Esophagus muscularis mucosa (tissue), 4 donors: ENCODE results near the gene LOXL3. TPM values are rescaled to one million over a fixed set of nuclear protein-coding genes. Genes with fewer than 3 reads are reported as not detected.
"Not testable (repeated sequence)": the region's sequence is repeated elsewhere in the genome, so short reads cannot be mapped to it uniquely, and the experiment has no call there.

Experiments used
- DNase-seq: peaks from one replicate; pipeline ENCODE4 v3.0.0-alpha.2; 2017; ENCODE audit errors: extremely low spot score
- H3K27ac ChIP-seq, 4 donors: fragments of 200-600 bp; sonication (generic); replicated peaks in 1 of 4; 1 replicate in 3 of 4; 2 replicates in 1 of 4; pipeline ENCODE4 v1.5.1; 2016 to 2019; ENCODE audit warnings: mild to moderate bottlenecking in 1 of 4
- H3K27me3 ChIP-seq, 4 donors: fragments of 200-600 bp; sonication (generic); one replicate each; pipeline versions ENCODE4 v1.5.1 to v1.6.0; 2016 to 2019
- H3K36me3 ChIP-seq, 4 donors: fragments of 200-600 bp; sonication (generic); one replicate each; pipeline ENCODE4 v1.5.1; 2016 to 2019
- H3K4me1 ChIP-seq, 4 donors: fragments of 200-600 bp; sonication (generic); one replicate each; pipeline ENCODE4 v1.5.1; 2016 to 2019
- H3K4me3 ChIP-seq, 4 donors: fragments of 200-600 bp; sonication (generic); 1 replicate in 2 of 4; 2 replicates in 2 of 4; pipeline ENCODE4 v1.5.1; 2016 to 2019; ENCODE audit warnings: mild to moderate bottlenecking in 4 of 4, moderate library complexity in 1 of 4
- H3K9me3 ChIP-seq, 4 donors: fragments of 200-600 bp; sonication (generic); 1 replicate in 3 of 4; 2 replicates in 1 of 4; pipeline ENCODE4 v1.5.1; 2016 to 2019
- EP300 ChIP-seq: sonication (generic); formaldehyde crosslinking; IDR thresholded peaks from one replicate; pipeline ENCODE4 v1.6.1; 2017; ENCODE audit warnings: antibody characterized with exemption
- POLR2A ChIP-seq: fragments of 450-650 bp; IDR thresholded peaks from one replicate; pipeline ENCODE4 v1.6.1; 2017; ENCODE audit warnings: antibody characterized with exemption, moderate library complexity, mild to moderate bottlenecking, low read depth
- POLR2AphosphoS5 ChIP-seq, 2 donors: sonication (generic); formaldehyde crosslinking; IDR thresholded peaks; one replicate each; pipeline ENCODE4 v1.6.1; 2017; ENCODE audit warnings: antibody characterized with exemption in 2 of 2
- WGBS: methylation state at CpG from one replicate; pipeline ENCODE4 v1.1.5; 2018; 5-methylcytosine and 5-hydroxymethylcytosine counted together
- intact Hi-C: fragments of 100-400 bp; cut with DNase I; formaldehyde crosslinking; loops from one replicate; pipeline ENCODE4 v1.15.1; 2023
- total RNA-seq, 4 donors: library from RNA; depleted of rRNA; stranded (reverse); fragments of >200 nt; gene quantifications; one replicate each; pipeline versions ENCODE4 v1.1.0 to v1.2.1, GENCODE V29; 2016
- TF ChIP-seq, protein P1 (sequence below), 3 experiments: fragments of 200-600 bp in 2 of 3; fragments of 450-650 bp in 1 of 3; sonication (generic) in 2 of 3; IDR thresholded peaks; one replicate each; pipeline ENCODE4 v1.5.1; 2017 to 2019; ENCODE audit warnings: antibody characterized with exemption in 3 of 3, mild to moderate bottlenecking in 2 of 3, moderate library complexity in 1 of 3

Gene LOXL3
- total RNA-seq, 4 donors from 2014 or later, result 7.1 to 8.6 (median 7.7) TPM

- peaks cover 0 to 19% (median 0%) of the 10 kb centered on the region in 4 donors for H3K27me3 ChIP-seq
- H3K9me3 ChIP-seq, result no peaks in the 10 kb centered on the region
- no peaks in the 10 kb centered on the region for H3K4me1 ChIP-seq
- intact Hi-C loops, result no loop called here
- no peak for TF ChIP-seq POLR2A
- no peak for TF ChIP-seq EP300
- no peak for TF ChIP-seq POLR2AphosphoS5 (IDR thresholded peaks at IDR 0.05)
- TF ChIP-seq, protein P1, sequence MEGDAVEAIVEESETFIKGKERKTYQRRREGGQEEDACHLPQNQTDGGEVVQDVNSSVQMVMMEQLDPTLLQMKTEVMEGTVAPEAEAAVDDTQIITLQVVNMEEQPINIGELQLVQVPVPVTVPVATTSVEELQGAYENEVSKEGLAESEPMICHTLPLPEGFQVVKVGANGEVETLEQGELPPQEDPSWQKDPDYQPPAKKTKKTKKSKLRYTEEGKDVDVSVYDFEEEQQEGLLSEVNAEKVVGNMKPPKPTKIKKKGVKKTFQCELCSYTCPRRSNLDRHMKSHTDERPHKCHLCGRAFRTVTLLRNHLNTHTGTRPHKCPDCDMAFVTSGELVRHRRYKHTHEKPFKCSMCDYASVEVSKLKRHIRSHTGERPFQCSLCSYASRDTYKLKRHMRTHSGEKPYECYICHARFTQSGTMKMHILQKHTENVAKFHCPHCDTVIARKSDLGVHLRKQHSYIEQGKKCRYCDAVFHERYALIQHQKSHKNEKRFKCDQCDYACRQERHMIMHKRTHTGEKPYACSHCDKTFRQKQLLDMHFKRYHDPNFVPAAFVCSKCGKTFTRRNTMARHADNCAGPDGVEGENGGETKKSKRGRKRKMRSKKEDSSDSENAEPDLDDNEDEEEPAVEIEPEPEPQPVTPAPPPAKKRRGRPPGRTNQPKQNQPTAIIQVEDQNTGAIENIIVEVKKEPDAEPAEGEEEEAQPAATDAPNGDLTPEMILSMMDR (IDR thresholded peaks at IDR 0.05), result no peak
- H3K27ac ChIP-seq, result no peak overlapping the region
- H3K36me3 ChIP-seq, result no peaks in the 10 kb centered on the region
- no peak overlapping the region for H3K4me3 ChIP-seq
- no peak for DNase-seq
Measured at GRCh38 chr2:74566754-74567085, 13.0 kb upstream of the LOXL3 start.

- peaks cover 0 to 19% (median 0%) of the 10 kb centered on the region in 4 donors for H3K27me3 ChIP-seq
- DNase-seq, result no peak
- no peak overlapping the region for H3K4me3 ChIP-seq
- 74% methylated on average over 7 of the region's 7 CpGs for WGBS
- TF ChIP-seq EP300 (no peak), POLR2A (no peak), POLR2AphosphoS5 (IDR thresholded peaks at IDR 0.05) (no peak)
- TF ChIP-seq, protein P1 (IDR thresholded peaks at IDR 0.05), result no peak
- H3K36me3 ChIP-seq, result no peaks in the 10 kb centered on the region
- H3K4me1 ChIP-seq, result no peaks in the 10 kb centered on the region
- no peaks in the 10 kb centered on the region for H3K9me3 ChIP-seq
- H3K27ac ChIP-seq, result no peak overlapping the region
- intact Hi-C loops, result no loop called here
Measured at GRCh38 chr2:74566076-74566753, 12.5 kb upstream of the LOXL3 start.

- Histone ChIP-seq H3K4me1 (no peaks in the 10 kb centered on the region), H3K27me3 (peaks cover 0 to 29% (median 0%) of the 10 kb centered on the region in 4 donors), H3K36me3 (no peaks in the 10 kb centered on the region), H3K27ac (no peak overlapping the region), H3K4me3 (no peak overlapping the region), H3K9me3 (no peaks in the 10 kb centered on the region)
- TF ChIP-seq, protein P1 (IDR thresholded peaks at IDR 0.05), result no peak
- TF ChIP-seq POLR2A, result no peak
- TF ChIP-seq EP300, result no peak
- no peak for TF ChIP-seq POLR2AphosphoS5 (IDR thresholded peaks at IDR 0.05)
- 74% methylated on average over 5 of the region's 5 CpGs for WGBS
- no peak for DNase-seq
- intact Hi-C loops, result no loop called here
Measured at GRCh38 chr2:74564222-74564621, 10.5 kb upstream of the LOXL3 start.

- Histone ChIP-seq H3K27ac (no peak overlapping the region), H3K36me3 (no peaks in the 10 kb centered on the region), H3K4me3 (no peak overlapping the region), H3K4me1 (no peaks in the 10 kb centered on the region), H3K27me3 (peaks cover 0 to 29% (median 0%) of the 10 kb centered on the region in 4 donors), H3K9me3 (no peaks in the 10 kb centered on the region)
- intact Hi-C loops, result no loop called here
- no peak for TF ChIP-seq POLR2A
- no peak for TF ChIP-seq EP300
- TF ChIP-seq, protein P1 (IDR thresholded peaks at IDR 0.05), result no peak
- WGBS, result 83% methylated on average over 6 of the region's 7 CpGs
- DNase-seq, result no peak
Measured at GRCh38 chr2:74562126-74562775, 8.5 kb upstream of the LOXL3 start.

GRCh38 chr2:74561022-74561421 lies 7.3 kb upstream of the LOXL3 start:
- WGBS, result 94% methylated on average over 1 of the region's 1 CpG
- H3K27ac ChIP-seq, DNase-seq, H3K36me3 ChIP-seq, H3K4me1 ChIP-seq, H3K4me3 ChIP-seq, intact Hi-C loops, H3K9me3 ChIP-seq: not testable (repeated sequence)
- peaks cover 0 to 29% (median 0%) of the 10 kb centered on the region in 4 donors for H3K27me3 ChIP-seq
